ENCODE data around the gene KCTD19.

KCTD19 gene

GRCh38 chr16:67301080-67301782 is 25.3 kb downstream of the KCTD19 start:
- H3K27ac ChIP-seq (ENCODE audit: low read depth, low read length): no peak overlapping the region
- no peaks in the 10 kb centered on the region for H3K79me2 ChIP-seq (ENCODE audit: control insufficient read depth, low read length)
- TF ChIP-seq EZH2phosphoT487 (IDR thresholded peaks at IDR 0.05; ENCODE audit: borderline replicate concordance, low read length) (no peak), CTCF (IDR thresholded peaks at IDR 0.05; ENCODE audit: low read depth, low read length, poor library complexity, severe bottlenecking) (no peak)
- H3K4me3 ChIP-seq (ENCODE audit: low read length): no peak overlapping the region
- H4K20me1 ChIP-seq (ENCODE audit: control insufficient read depth, insufficient read depth, low read depth, low read length): no peaks in the 10 kb centered on the region; the same call in 1 of the 2 replicates
- no peak overlapping the region for H3K4me2 ChIP-seq (ENCODE audit: low read length)
- peaks cover 29% of the 10 kb centered on the region for H3K27me3 ChIP-seq (ENCODE audit: control insufficient read depth, low read length)
- no peaks in the 10 kb centered on the region for H3K36me3 ChIP-seq (ENCODE audit: control insufficient read depth, low read length)
- H3F3A ChIP-seq (ENCODE audit: control insufficient read depth, insufficient read depth): no peaks in the 10 kb centered on the region
- no peaks in the 10 kb centered on the region for H3K9me2 ChIP-seq (replicated peaks; ENCODE audit: control insufficient read depth, low read length)
- no peaks in the 10 kb centered on the region for H3K9me3 ChIP-seq (ENCODE audit: control insufficient read depth, insufficient read depth, low read length)
- H3K4me1 ChIP-seq (ENCODE audit: control insufficient read depth, low read length): no peaks in the 10 kb centered on the region

- H4K20me1 ChIP-seq (ENCODE audit: control insufficient read depth, insufficient read depth, low read depth, low read length): no peaks in the 10 kb centered on the region; the same call in 1 of the 2 replicates
- no peaks in the 10 kb centered on the region for H3K79me2 ChIP-seq (ENCODE audit: control insufficient read depth, low read length)
- H3K27me3 ChIP-seq (ENCODE audit: control insufficient read depth, low read length): peaks cover 37% of the 10 kb centered on the region
- no peaks in the 10 kb centered on the region for H3K9me3 ChIP-seq (ENCODE audit: control insufficient read depth, insufficient read depth, low read length)
- H3K27ac ChIP-seq (ENCODE audit: low read depth, low read length): no peak overlapping the region
- H3K9me2 ChIP-seq (replicated peaks; ENCODE audit: control insufficient read depth, low read length): no peaks in the 10 kb centered on the region
- H3K4me2 ChIP-seq (ENCODE audit: low read length): no peak overlapping the region
- TF ChIP-seq CTCF (IDR thresholded peaks at IDR 0.05; ENCODE audit: low read depth, low read length, poor library complexity, severe bottlenecking) (no peak), EZH2phosphoT487 (IDR thresholded peaks at IDR 0.05; ENCODE audit: borderline replicate concordance, low read length) (no peak)
- H3K4me1 ChIP-seq (ENCODE audit: control insufficient read depth, low read length): no peaks in the 10 kb centered on the region
- no peak overlapping the region for H3K4me3 ChIP-seq (ENCODE audit: low read length)
- no peaks in the 10 kb centered on the region for H3F3A ChIP-seq (ENCODE audit: control insufficient read depth, insufficient read depth)
- H3K36me3 ChIP-seq (ENCODE audit: control insufficient read depth, low read length): no peaks in the 10 kb centered on the region
Observed at GRCh38 chr16:67299269-67299668, 27.3 kb downstream of the KCTD19 start.

DNA sequence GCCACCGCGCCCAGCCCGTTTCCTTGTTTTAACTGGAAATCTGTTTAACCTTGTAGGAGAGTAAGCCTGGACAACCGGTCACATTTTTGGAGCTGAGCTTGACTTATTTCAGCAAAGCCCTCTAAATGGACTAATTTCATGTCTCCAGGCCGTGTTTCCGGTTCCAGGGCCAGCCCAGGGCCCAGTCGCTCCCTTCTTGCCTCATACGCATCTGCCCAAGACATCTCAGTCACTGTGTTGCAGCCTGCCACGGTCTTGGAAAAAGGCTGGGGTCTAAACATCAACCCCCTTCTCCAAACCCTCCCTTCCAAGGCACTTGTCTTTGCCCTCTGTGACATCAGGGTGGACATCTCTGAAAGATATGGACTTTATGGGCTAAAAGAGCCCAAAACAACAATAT is 28.3 kb downstream of the KCTD19 start:
- Histone ChIP-seq H3K4me2 (ENCODE audit: low read length) (no peak overlapping the region), H3F3A (ENCODE audit: control insufficient read depth, insufficient read depth) (no peaks in the 10 kb centered on the region), H3K9me3 (ENCODE audit: control insufficient read depth, insufficient read depth, low read length) (no peaks in the 10 kb centered on the region), H3K27me3 (ENCODE audit: control insufficient read depth, low read length) (peaks cover 36% of the 10 kb centered on the region), H3K4me3 (ENCODE audit: low read length) (no peak overlapping the region), H3K4me1 (ENCODE audit: control insufficient read depth, low read length) (no peaks in the 10 kb centered on the region), H3K79me2 (ENCODE audit: control insufficient read depth, low read length) (no peaks in the 10 kb centered on the region), H4K20me1 (ENCODE audit: control insufficient read depth, insufficient read depth, low read depth, low read length) (no peaks in the 10 kb centered on the region; the same call in 1 of the 2 replicates), H3K36me3 (ENCODE audit: control insufficient read depth, low read length) (no peaks in the 10 kb centered on the region), H3K27ac (ENCODE audit: low read depth, low read length) (no peak overlapping the region), H3K9me2 (replicated peaks; ENCODE audit: control insufficient read depth, low read length) (no peaks in the 10 kb centered on the region)
- TF ChIP-seq CTCF (IDR thresholded peaks at IDR 0.05; ENCODE audit: low read depth, low read length, poor library complexity, severe bottlenecking) (no peak), EZH2phosphoT487 (IDR thresholded peaks at IDR 0.05; ENCODE audit: borderline replicate concordance, low read length) (no peak)
